IPS-18a (cell line): ENCODE measurements around the gene SUMO4.

ENCODE experiments used
- H3K27ac ChIP-seq: one replicate; pipeline ENCODE4 v1.5.1; 2013; ENCODE audit warnings: low read length
- H3K27me3 ChIP-seq: one replicate; pipeline ENCODE4 v1.6.1; 2013; ENCODE audit warnings: mild to moderate bottlenecking, low read length; ENCODE audit not compliant: control insufficient read depth, insufficient read depth
- H3K36me3 ChIP-seq: one replicate; pipeline ENCODE4 v1.6.1; 2013; ENCODE audit warnings: low read depth, low read length; ENCODE audit not compliant: control insufficient read depth
- H3K4me1 ChIP-seq: one replicate; pipeline ENCODE4 v1.6.1; 2013; ENCODE audit warnings: low read depth, low read length; ENCODE audit not compliant: control insufficient read depth
- H3K4me3 ChIP-seq: one replicate; pipeline ENCODE4 v1.5.1; 2013; ENCODE audit warnings: low read length
- H3K9ac ChIP-seq: one replicate; pipeline ENCODE4 v1.6.1; 2013; ENCODE audit warnings: mild to moderate bottlenecking, low read length, moderate library complexity
- H3K9me3 ChIP-seq: one replicate; pipeline ENCODE4 v1.6.1; 2013; ENCODE audit warnings: low read depth, low read length; ENCODE audit not compliant: control insufficient read depth

Gene SUMO4

DNA sequence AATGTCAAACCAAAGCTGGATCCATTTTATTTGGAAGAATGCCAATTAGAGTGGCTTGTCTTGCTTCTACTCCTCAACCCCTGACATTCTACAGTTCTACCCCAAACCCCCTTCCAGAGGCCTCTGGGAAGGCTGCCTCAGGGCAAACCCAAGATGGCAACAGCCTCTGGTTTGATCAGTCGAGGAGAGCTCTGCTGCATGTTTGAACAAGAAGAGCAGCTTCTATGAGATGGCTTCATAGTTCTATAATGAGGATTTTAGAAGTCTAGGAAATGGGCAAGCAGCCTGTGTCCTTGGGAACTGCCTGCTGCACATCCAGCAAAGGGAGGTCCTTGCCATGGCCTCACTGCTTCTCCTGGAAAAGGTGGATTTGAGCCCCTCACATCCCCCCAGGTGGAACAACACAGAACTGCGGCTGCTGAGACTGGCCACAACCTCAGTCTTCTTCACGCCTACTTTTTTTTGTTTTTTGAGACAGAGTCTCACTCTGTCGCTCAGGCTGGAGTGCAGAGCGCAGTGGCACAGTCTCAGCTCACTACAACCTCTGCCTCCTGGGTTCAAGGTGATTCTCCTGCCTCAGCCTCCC is 46.8 kb downstream of the SUMO4 start:
- H3K27me3 ChIP-seq = peaks cover 26% of the 10 kb centered on the region
- no peaks in the 10 kb centered on the region for H3K9me3 ChIP-seq
- H3K9ac ChIP-seq = no peak overlapping the region
- H3K4me1 ChIP-seq = no peaks in the 10 kb centered on the region
- no peaks in the 10 kb centered on the region for H3K36me3 ChIP-seq
- H3K4me3 ChIP-seq = no peak overlapping the region
- no peak overlapping the region for H3K27ac ChIP-seq

DNA sequence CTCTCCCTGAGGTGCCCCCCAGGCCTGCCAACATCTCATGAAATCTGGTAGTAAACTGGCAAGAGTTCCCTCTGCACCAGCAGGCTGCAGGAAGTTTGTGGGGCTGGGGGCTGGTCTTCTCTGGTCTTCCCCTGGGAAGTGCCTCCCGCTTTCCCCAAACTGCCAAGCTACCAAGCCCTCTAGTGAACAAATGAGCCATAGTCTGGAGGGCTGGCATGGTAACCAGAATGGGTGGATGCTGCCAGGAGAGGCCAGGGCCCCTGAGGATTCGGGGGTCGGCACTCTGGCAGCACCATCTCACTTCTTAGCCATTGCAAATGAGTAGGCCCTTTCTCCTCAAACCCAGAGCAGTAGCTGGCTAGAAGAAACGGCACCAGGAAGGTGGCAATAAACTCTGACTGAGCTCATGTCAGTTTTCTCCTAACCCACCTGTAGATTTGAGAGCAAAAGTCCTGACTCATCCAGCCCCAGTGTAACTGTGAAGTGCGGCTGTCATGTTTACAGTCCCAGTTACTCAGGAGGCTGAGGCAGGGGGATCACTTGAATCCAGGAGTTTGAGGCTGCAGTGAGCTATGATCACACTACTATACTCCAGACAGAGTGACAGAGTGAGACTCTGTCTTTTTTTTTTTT is 48.9 kb downstream of the SUMO4 start:
- H3K27me3 ChIP-seq = peaks cover 34% of the 10 kb centered on the region
- no peaks in the 10 kb centered on the region for H3K36me3 ChIP-seq
- H3K9ac ChIP-seq = no peak overlapping the region
- H3K9me3 ChIP-seq = no peaks in the 10 kb centered on the region
- no peak overlapping the region for H3K27ac ChIP-seq
- H3K4me3 ChIP-seq = no peak overlapping the region
- H3K4me1 ChIP-seq = no peaks in the 10 kb centered on the region

DNA sequence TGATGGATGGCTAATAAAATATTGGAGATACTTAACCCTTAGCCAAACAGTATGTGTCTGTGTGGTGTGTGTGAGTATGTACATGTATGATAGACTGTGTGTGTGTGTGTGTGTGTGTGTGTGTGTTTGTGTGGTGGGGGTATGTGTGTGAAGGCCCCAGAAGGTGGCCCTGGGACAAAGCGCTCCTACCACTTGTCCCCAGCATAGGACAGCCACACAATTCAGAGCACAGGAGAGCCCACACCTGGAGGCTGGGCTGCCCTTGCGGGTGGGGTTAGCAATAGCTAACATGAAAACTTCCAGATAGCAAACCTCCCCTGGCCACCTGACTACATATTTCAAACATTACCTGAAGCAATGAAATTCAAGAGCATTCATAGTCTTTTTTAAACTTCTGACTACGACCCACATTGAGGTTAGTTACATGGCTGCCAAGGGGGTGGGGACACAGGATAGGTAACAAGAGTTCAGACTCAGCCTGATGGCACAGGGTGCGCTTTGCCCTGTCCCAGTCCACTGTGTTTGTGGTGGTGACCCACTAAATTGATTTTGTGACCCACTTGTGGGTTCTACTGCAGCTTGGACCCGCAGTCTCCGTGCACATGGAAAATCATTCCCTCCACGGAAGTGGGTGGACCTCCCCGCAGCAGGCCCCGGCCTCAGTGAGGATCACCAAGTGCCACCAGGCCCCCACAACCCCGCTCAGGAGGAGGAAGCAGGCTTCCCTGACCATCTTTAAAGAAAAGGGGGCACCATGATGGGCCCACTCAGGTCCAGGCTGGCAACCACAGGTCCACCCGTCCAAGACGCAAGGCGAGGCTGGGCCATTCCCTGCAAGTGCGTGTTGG is 50.0 kb downstream of the SUMO4 start:
- peaks cover 34% of the 10 kb centered on the region for H3K27me3 ChIP-seq
- H3K27ac ChIP-seq = no peak overlapping the region
- no peaks in the 10 kb centered on the region for H3K4me1 ChIP-seq
- no peaks in the 10 kb centered on the region for H3K36me3 ChIP-seq
- H3K9me3 ChIP-seq = no peaks in the 10 kb centered on the region
- peak overlapping the region; percentile 54 for H3K4me3 ChIP-seq
- H3K9ac ChIP-seq = no peak overlapping the region
